ENCODE measurements around the gene AXL.
"Not testable (repeated sequence)": the region's sequence is repeated elsewhere in the genome, so short reads cannot be mapped to it uniquely, and the experiment has no call there.

- not testable (repeated sequence) for TF ChIP-seq CTCF (IDR thresholded peaks at IDR 0.05; ENCODE audit: low read depth, low read length, missing input control); NR2F2 (IDR thresholded peaks at IDR 0.05); RAD21 (IDR thresholded peaks at IDR 0.05); HNF4G (IDR thresholded peaks at IDR 0.05); FOXA1 (IDR thresholded peaks at IDR 0.05); HNF4A (conservative IDR thresholded peaks at IDR 0.05); ATF3 (IDR thresholded peaks at IDR 0.05); MAX (IDR thresholded peaks at IDR 0.05)
These were observed 10.3 kb downstream of the AXL start for GRCh38 chr19:41229338-41229737.

All from liver (tissue), 3 donors.